Sciatic nerve (tissue), 2 donors: ENCODE data around the gene ZNF691. TPM values are rescaled to one million over a fixed set of nuclear protein-coding genes. Genes with fewer than 3 reads are reported as not detected.
"Not testable (repeated sequence)": the region's sequence is repeated elsewhere in the genome, so short reads cannot be mapped to it uniquely, and the experiment has no call there.

Experiments used
- ATAC-seq: fragments of 200-7000 bp; cut with Tn5 transposase; one replicate; pipeline ENCODE4 v1.9.1; 2020; ENCODE audit warnings: mild to moderate bottlenecking, moderate library complexity
- DNase-seq: peaks from one replicate; pipeline ENCODE4 v3.0.0-alpha.2; 2020; ENCODE audit warnings: low spot score
- intact Hi-C: fragments of 100-400 bp; cut with DNase I; formaldehyde crosslinking; loops from one replicate; pipeline ENCODE4 v1.14.2; 2022
- total RNA-seq: library from RNA; stranded (reverse); fragmentation: NEBNext Ultra II Directional; extraction: Animal tissue kit (Norgen Biotek cat#: 25700); gene quantifications from one replicate; pipeline ENCODE4 v1.2.1, GENCODE V29; 2021
- donor health status: DM: no; HTN: no; CAD: no.
- donor health status: DM: no; HTN: no; CAD: no.

The ZNF691 gene
- 9.7 TPM for total RNA-seq

DNA sequence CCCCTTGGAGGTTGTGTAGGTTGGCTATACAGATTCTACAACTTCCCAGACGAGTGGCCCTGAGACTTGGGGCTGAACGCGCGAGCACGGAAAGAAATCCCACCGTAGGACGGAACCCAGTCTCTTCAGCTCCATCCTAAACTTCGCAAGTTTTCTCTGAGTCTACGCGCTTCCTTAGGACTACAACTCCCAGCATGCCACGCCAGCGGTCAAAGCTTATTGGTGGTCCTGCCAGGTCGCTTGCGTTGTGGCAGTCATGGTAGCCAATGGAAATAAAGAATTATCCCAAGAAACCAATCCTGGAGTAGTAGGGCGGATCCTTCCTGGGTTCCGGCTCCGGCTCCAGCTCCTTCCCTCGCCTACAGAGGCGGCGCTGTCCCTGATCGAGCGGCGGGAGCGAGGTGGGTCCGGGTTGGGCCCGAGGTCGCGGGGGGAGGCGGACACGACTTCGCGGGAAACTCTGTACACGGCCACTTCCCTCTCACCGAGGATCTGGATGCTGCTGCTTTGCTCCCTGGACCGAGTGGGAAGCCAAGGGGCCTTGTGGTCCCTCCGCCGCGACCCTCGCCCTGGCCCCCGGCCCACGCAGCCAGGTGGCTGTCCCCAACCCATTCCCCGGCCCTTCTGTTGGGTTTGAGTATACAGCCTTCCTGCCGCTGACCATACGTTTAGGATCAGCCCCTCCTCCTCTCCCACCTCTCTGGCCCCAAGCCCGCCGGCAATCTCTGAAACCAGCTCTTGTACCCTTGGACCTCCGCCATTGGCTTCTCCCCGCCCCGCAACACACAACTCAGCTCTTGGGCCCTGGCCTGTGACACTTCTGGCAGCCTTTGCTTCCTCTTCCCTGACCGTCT, at the start of gene ZNF691:
TSS of gene ZNF691 (plus strand) at position 357 of the 854 bp plus-strand sequence. CDS start 3,046 bp downstream, outside the sequence.
- intact Hi-C loops: no loop called here
- DNase-seq: peak; percentile 94
- peak; percentile 99 for ATAC-seq

DNA sequence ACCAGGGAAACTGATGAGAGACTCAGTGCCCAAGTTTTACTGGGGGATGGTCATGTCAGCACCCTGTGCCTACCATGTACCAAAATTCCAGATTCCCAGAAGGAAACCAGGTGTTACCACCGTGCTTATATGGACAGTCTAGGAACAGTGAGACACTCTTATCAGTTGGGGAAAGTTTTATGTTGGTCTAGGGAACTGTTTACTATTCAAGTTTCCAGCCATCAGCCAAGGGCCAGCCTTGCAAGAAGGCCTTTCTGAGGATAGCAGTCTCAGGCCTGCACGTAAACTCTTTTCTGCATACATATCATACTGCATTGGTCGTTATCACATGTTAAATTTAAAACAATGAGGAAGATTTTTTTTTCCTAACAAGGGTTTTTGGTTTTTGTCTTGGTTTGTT, 49.0 kb upstream of the ZNF691 start:
- intact Hi-C loops: loop anchor here (5.0 to 10.0 kb wide), 2 partner anchors 277 to 570 kb away; partner anchors contain the start of gene ELOVL1
- no peak for ATAC-seq
- DNase-seq: no peak

DNA sequence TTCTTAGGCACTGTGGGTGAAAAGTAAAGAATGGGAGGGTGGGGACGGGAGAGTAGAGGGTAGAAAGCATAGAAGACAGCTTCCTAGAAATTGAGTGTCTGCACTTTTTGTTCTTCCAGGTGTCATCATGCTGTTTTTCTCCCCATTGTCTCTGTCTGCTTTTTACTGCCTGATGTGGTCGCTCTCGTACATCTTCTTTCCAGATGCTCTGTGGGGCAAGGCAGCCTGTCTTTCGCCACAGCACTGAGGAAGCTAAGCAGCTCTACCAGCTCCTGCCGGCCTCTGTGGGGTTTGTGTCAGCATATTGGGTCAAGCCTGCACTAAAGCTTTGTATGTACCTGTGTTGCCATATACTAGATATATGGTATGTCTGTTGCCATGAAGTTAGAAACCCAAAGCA, 48.4 kb upstream of the ZNF691 start:
- ATAC-seq (no peak), DNase-seq (no peak)
- intact Hi-C loops: loop anchor here (5.0 to 10.0 kb wide), 2 partner anchors 277 to 569 kb away; partner anchors contain the start of gene ELOVL1

GRCh38 chr1:42801832-42802473, 44.5 kb upstream of the ZNF691 start:
- no peak for DNase-seq
- ATAC-seq: peak; percentile 80
- intact Hi-C loops: no loop called here

- intact Hi-C loops: no loop called here
- ATAC-seq: no peak
- DNase-seq: no peak
These were observed 40.2 kb upstream of the ZNF691 start for GRCh38 chr1:42806171-42806570.

DNA sequence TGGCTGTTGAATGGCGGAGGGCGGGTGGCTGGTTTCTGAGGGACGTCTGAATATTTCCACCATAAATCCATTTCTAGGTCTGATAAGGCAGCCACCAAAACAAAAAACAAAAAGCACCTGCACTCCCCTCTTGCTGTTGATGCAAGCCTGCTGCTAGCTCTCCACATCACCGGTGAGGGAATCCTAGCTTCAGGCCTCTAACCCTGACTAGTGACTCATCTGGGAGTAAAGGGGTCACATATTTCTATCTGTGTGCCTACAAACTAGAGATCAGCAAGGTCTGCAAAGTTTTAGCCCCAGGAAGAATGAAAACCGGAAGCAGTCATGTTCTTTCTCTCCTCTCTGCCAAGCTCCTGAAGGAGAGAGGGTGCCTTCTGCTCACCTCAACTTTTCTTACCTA, 39.8 kb upstream of the ZNF691 start:
- intact Hi-C loops: no loop called here
- no peak for ATAC-seq
- DNase-seq: no peak

DNA sequence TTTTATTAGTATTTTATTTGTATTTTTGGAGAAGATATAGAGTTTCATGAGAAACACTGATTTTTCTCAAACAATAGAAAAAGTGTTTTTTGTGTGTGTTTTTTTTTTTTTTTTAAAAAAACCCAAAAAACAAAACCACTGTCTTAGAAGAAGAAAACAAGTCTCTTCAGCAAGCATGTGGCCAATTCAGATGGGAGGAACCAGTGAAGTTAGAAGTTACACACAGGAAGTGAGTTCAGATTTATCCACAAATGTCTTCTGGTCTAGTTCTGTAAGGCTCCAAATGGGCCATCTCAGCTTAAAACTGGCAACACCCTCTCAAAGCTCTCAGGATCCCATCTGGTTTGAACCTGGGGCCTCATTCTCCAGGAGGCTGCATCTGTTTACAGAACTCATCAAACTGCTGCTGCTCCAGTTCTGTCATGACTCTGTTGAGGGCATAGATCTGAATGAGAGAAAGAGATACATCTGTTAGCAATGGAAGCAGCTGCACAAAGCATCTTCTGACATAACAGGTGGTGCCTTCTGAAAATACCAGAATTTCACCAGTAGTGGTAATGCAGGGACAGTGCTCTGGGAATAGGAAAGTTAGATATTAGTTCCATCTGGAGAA, 39.3 kb upstream of the ZNF691 start:
- DNase-seq (no peak), ATAC-seq (no peak)
- intact Hi-C loops: no loop called here

- intact Hi-C loops, DNase-seq, ATAC-seq: not testable (repeated sequence)
These were observed 31.6 kb upstream of the ZNF691 start for GRCh38 chr1:42814815-42815214.

- DNase-seq (no peak), ATAC-seq (peak; percentile 7)
- intact Hi-C loops: no loop called here
These were observed 30.4 kb upstream of the ZNF691 start for GRCh38 chr1:42815941-42816584.

- peak; percentile 98 for ATAC-seq
- DNase-seq: peak; percentile 97
- intact Hi-C loops: no loop called here
These were observed 29.6 kb upstream of the ZNF691 start, which contains the start of the genes ERMAP and SVBP for GRCh38 chr1:42816585-42817439. Gene ERMAP (plus strand): TSS chr1:42817122. CDS start chr1:42830449, 13,327 bp downstream. Gene SVBP (minus strand): TSS chr1:42817397. CDS start chr1:42816544, 853 bp downstream.

- no peak for ATAC-seq
- intact Hi-C loops: no loop called here
These were observed 29.0 kb upstream of the ZNF691 start for GRCh38 chr1:42817440-42817767.

GRCh38 chr1:42817976-42818375, 28.4 kb upstream of the ZNF691 start:
- DNase-seq: no peak

More at GRCh38 chr1:42817440-42817767, 29.0 kb upstream of the ZNF691 start:
- DNase-seq: no peak

DNA sequence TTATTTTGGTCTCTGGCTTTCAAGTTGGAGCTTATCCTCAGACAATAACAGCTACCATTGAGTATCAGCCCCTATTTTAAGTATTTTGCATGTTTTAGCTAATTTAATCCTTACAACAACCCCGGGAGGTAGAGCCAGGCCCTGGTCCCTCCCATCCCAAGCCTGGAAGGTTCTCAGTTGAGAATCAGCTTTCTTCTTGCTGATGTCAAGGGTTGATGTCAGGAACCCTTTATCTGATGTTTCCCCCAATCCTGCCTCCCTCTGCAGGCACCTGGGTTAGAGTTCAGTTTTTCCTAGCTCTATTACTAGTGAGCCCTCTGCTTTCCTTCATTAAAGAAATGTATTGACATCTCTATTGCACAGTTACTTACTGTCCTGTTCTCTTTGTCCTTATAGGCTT, 25.6 kb upstream of the ZNF691 start:
- ATAC-seq (no peak), DNase-seq (no peak)
- intact Hi-C loops: no loop called here

More at GRCh38 chr1:42817976-42818375, 28.4 kb upstream of the ZNF691 start:
- intact Hi-C loops: no loop called here
- no peak for ATAC-seq

GRCh38 chr1:42821690-42822089, 24.7 kb upstream of the ZNF691 start:
- DNase-seq (no peak), ATAC-seq (no peak)
- intact Hi-C loops: no loop called here

- ATAC-seq (peak; percentile 73), DNase-seq (no peak)
- intact Hi-C loops: no loop called here
These were observed 23.5 kb upstream of the ZNF691 start for GRCh38 chr1:42822800-42823392.

- DNase-seq (no peak), ATAC-seq (peak; percentile 23)
- intact Hi-C loops: no loop called here
These were observed 21.9 kb upstream of the ZNF691 start for GRCh38 chr1:42824481-42825035.

- ATAC-seq: no peak
- intact Hi-C loops: no loop called here
- DNase-seq: no peak
These were observed 21.2 kb upstream of the ZNF691 start for GRCh38 chr1:42825036-42825851.
